Measurements from ENCODE around the gene LMAN1L.

LMAN1L gene

GRCh38 chr15:74838137-74838516, 25.5 kb downstream of the LMAN1L start:
- no peak for DNase-seq (ENCODE audit: low spot score)

- no peak for DNase-seq (ENCODE audit: low spot score)
Measured at GRCh38 chr15:74838746-74839525, 26.3 kb downstream of the LMAN1L start.

GRCh38 chr15:74839526-74840395, 27.1 kb downstream of the LMAN1L start:
- no peak for DNase-seq (ENCODE audit: low spot score)

GRCh38 chr15:74840851-74841775, 28.5 kb downstream of the LMAN1L start:
- DNase-seq (ENCODE audit: low spot score), result no peak

- no peak for DNase-seq (ENCODE audit: low spot score)
Measured at GRCh38 chr15:74841891-74842373, 29.3 kb downstream of the LMAN1L start.

- peak; percentile 91 for DNase-seq (ENCODE audit: low spot score)
Measured at GRCh38 chr15:74842581-74843444, 30.2 kb downstream of the LMAN1L start, which contains the start of gene ULK3. ULK3 (minus strand) TSS chr15:74843156; CDS start chr15:74843105, 51 bp downstream.

GRCh38 chr15:74843445-74843828, 30.8 kb downstream of the LMAN1L start:
- DNase-seq (ENCODE audit: low spot score), result no peak

GRCh38 chr15:74843891-74844299, 31.3 kb downstream of the LMAN1L start:
- no peak for DNase-seq (ENCODE audit: low spot score)

- no peak for DNase-seq (ENCODE audit: low spot score)
Measured at GRCh38 chr15:74844319-74845207, 31.9 kb downstream of the LMAN1L start.

- peak; percentile 63 for DNase-seq (ENCODE audit: low spot score)
Measured at GRCh38 chr15:74845208-74845568, 32.6 kb downstream of the LMAN1L start.

- DNase-seq (ENCODE audit: low spot score), result no peak
Measured at GRCh38 chr15:74845581-74845980, 32.9 kb downstream of the LMAN1L start.

- DNase-seq (ENCODE audit: low spot score), result no peak
Measured at GRCh38 chr15:74847432-74847831, 34.8 kb downstream of the LMAN1L start.

- DNase-seq (ENCODE audit: low spot score), result no peak
Measured at GRCh38 chr15:74850393-74850792, 37.8 kb downstream of the LMAN1L start.

- DNase-seq (ENCODE audit: low spot score), result no peak
Measured at GRCh38 chr15:74851960-74852359, 39.3 kb downstream of the LMAN1L start.

GRCh38 chr15:74854453-74855022, 41.9 kb downstream of the LMAN1L start:
- no peak for DNase-seq (ENCODE audit: low spot score)

- DNase-seq (ENCODE audit: low spot score), result no peak
Measured at GRCh38 chr15:74855857-74856256, 43.2 kb downstream of the LMAN1L start.

GRCh38 chr15:74856537-74856936, 43.9 kb downstream of the LMAN1L start:
- DNase-seq (ENCODE audit: low spot score), result no peak

GRCh38 chr15:74857082-74857655, 44.5 kb downstream of the LMAN1L start:
- no peak for DNase-seq (ENCODE audit: low spot score)
